ENCODE measurements around the gene FOXE1.

FOXE1 gene

DNA sequence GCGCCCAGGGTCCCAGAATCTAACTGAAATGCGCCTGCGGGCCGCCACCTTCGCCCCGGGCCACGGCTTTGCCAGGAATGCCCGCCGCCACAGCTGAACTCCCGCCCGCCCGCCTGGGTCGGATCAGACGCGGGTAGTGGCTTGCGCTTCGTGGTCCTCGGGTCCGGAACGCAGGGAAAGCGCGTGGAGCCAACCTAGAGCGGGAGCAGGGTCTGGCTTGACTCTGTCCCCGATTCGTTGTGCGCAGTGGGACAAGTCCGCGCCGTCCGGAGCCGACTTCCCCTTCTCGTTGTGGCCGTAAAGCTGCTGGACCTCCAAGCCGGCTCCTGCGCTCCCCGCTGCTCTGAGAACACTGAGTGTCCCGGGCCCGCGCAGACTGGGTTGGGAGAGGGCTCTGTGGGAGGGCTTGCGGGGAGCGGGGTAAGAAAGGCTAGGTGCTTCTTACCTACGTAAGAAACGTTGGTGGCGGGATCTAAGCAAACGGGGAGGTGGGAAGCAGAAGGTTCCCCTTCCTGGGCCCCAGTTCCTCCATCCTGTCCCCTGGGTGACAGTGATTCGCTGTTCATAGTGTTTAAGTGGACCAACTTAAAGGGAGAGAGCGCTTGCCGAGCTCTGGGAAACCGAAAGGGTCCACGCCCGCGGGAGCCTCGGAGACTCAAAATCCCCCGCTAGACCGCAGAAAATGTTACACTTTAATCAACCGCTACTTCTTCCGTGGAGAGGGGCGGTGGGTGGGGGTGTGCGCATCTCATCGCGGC lies 4.4 kb upstream of the FOXE1 start:
- no peak for DNase-seq (ENCODE audit: low spot score)

- no peak for DNase-seq (ENCODE audit: low spot score)
Measured at GRCh38 chr9:97849980-97850379, 3.0 kb upstream of the FOXE1 start.

- DNase-seq (ENCODE audit: low spot score), result no peak
Measured at GRCh38 chr9:97850746-97851445, 2.1 kb upstream of the FOXE1 start.

DNA sequence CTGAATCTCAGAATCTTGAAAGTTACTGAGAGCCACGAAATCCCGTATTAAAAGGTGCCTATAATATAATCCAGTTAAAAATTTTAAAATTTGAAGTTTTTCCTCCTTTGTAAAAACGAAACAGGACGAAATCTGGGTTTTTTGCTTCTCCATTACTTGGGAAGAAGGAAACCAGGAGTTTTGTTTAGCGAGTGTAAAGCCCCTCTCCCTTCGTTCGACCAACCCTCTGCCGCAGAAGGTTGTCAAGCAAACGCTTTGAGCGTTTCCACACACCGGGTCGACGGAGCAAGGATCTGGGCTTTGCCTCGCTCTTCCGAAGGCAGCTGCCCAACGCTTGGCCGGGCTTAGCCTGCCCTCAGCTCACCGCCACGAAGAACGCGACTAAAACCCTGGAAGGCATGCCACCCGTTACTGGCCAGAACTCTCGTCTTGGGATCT lies 1.6 kb upstream of the FOXE1 start:
- no peak for DNase-seq (ENCODE audit: low spot score)

- DNase-seq (ENCODE audit: low spot score), result no peak
Measured at GRCh38 chr9:97852001-97852398, 1.0 kb upstream of the FOXE1 start.

GRCh38 chr9:97852399-97853055 lies 499 bp upstream of the FOXE1 start:
- no peak for DNase-seq (ENCODE audit: low spot score)

DNA sequence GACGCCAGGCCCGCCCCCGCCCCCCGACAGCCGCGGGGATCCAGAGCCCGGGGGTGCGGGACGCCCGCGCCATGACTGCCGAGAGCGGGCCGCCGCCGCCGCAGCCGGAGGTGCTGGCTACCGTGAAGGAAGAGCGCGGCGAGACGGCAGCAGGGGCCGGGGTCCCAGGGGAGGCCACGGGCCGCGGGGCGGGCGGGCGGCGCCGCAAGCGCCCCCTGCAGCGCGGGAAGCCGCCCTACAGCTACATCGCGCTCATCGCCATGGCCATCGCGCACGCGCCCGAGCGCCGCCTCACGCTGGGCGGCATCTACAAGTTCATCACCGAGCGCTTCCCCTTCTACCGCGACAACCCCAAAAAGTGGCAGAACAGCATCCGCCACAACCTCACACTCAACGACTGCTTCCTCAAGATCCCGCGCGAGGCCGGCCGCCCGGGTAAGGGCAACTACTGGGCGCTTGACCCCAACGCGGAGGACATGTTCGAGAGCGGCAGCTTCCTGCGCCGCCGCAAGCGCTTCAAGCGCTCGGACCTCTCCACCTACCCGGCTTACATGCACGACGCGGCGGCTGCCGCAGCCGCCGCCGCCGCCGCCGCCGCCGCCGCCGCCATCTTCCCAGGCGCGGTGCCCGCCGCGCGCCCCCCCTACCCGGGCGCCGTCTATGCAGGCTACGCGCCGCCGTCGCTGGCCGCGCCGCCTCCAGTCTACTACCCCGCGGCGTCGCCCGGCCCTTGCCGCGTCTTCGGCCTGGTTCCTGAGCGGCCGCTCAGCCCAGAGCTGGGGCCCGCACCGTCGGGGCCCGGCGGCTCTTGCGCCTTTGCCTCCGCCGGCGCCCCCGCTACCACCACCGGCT lies 1.0 kb downstream of the FOXE1 start:
- DNase-seq (ENCODE audit: low spot score), result no peak

DNA sequence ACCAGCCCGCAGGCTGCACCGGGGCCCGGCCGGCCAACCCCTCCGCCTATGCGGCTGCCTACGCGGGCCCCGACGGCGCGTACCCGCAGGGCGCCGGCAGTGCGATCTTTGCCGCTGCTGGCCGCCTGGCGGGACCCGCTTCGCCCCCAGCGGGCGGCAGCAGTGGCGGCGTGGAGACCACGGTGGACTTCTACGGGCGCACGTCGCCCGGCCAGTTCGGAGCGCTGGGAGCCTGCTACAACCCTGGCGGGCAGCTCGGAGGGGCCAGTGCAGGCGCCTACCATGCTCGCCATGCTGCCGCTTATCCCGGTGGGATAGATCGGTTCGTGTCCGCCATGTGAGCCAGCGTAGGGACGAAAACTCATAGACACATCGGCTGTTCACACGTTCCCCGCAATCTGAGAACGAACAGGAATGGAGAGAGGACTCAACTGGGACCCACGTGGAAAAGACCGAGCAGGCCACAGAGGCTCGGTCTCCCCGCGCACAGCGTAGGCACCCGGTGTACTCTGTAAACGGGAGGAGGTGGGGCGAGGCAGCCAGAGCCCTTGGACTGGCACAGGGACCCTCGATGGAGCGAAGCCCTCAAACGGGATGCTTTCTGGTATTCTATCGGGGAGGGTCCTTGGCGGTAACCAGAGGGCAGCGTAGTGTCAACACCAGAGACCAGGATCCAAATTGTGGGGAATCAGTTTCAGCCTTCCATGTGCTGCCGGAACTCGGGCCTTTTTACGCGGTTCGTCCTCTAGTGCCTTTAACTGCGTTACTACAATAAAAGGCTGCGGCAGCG lies 1.9 kb downstream of the FOXE1 start:
- no peak for DNase-seq (ENCODE audit: low spot score)

GRCh38 chr9:97855486-97855875 lies 2.5 kb downstream of the FOXE1 start:
- DNase-seq (ENCODE audit: low spot score), result no peak

DNA sequence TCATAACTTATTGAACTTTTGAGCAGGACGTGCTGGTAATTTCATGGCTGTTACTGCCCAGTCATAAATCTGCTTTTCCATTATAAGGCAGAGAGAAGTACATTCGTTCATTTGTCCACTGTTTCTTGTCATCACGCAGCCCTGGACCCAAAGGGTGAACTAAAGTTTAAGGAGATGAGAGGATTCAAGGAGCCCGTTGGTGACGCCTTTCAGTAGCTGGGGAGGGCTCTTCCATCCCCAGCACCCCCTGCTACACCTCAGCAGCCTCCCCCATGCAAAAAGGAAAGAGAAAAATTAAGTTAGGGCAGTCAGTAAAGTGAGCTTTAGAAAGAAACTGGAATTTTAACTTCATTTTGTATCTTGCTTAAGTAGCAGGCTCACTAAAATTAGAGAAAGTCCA lies 2.9 kb downstream of the FOXE1 start:
- DNase-seq (ENCODE audit: low spot score), result no peak

DNA sequence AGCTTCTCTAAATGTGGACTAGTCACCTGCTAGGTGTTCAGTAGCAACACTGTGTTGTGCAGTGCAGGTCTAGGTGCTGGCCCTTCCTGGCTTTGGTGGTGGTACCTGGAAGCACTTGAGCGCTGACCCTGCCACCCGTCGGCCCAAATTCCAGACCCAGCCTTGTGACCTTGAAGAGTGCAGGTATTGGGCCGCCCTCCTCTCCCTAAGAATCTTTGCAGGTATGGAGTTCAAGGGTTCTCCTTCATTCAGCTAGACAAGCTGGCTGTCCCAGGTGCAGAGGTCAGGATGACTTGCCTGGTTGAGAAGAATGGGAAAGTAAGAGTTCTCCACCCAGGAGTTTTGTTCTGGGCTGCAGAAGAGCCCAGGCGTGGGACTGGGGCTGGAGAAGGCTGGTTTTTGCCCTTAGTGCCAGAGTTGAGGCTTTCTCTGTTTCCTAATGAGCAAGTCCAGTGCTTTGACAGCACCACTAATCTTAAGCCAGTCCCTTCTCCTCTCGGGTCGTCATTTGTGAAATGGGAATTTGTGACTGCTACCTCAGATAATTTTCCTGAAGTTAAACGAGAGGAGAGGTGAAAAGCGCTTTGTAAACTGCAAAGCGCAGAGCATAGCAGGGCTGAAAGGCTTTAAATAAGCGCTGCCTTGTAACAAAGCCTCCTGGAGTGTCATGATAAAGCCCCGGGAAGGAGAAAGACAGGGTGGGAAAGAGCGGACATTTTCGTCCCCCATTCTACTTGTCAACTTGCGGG lies 4.0 kb downstream of the FOXE1 start:
- no peak for DNase-seq (ENCODE audit: low spot score)

DNA sequence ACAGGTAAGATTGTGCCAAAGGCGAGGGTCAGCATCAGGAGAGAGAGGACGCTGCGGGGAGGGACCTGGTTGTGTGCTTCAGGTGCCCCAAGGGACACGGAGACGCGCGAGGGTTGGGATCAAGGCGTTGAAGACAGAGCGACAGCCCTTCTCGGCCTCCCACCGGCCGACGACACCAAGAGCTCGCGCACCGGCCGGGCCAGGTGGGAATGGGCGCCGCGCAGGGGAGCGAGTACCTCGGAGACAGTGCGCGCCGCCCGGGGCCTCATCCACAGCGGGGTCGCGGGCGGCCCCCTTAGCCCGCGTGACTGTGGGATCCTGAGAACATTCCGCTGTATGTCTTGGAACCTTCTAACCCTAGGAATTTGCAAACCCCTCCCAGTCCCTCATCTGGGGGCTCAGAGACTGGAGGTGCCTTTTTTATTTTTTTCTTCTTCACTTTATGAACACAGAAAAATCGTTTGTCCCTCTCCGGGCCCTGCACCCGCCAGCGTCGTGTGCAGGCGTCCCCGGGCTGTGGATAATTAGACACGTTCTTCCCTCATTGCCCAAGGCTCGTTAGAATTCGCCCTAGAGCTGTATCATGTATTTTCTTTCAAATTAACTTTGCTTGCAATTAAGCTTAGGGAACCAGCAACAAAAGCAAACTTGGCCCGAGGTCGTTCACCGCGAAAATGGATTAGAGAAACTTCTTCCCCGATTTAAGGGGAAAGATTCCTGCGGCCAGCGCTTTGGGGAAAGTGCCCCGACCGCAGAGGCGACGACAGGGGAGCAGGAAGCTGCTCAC lies 4.8 kb downstream of the FOXE1 start:
- DNase-seq (ENCODE audit: low spot score), result no peak

GRCh38 chr9:97858393-97858713 lies 5.3 kb downstream of the FOXE1 start:
- DNase-seq (ENCODE audit: low spot score), result no peak

DNA sequence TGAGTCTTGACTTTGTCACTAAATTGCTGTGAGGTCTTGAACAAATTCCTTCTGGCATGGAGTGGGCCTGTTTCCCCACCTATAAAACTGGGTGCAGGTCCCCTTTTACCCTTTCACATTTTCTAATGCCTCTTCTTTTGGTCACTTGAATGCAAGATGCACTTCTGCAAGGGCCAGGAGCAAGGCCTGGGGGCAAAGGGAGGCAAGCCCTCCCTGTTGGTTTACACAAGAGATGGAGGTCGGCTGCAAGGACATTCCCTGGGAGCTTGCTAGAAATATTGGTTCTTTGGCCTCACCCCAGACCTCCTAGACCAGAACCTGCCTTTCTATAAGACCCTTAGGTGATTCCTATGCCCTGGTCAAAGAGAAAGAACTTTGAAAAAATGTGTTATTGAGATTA lies 5.8 kb downstream of the FOXE1 start:
- DNase-seq (ENCODE audit: low spot score), result no peak

- DNase-seq (ENCODE audit: low spot score), result no peak
Measured at GRCh38 chr9:97859346-97859745, 6.3 kb downstream of the FOXE1 start.

GRCh38 chr9:97860451-97861147 lies 7.6 kb downstream of the FOXE1 start:
- no peak for DNase-seq (ENCODE audit: low spot score)

GRCh38 chr9:97861148-97861475 lies 8.1 kb downstream of the FOXE1 start:
- no peak for DNase-seq (ENCODE audit: low spot score)

- no peak for DNase-seq (ENCODE audit: low spot score)
Measured at GRCh38 chr9:97863314-97863713, 10.3 kb downstream of the FOXE1 start.

DNA sequence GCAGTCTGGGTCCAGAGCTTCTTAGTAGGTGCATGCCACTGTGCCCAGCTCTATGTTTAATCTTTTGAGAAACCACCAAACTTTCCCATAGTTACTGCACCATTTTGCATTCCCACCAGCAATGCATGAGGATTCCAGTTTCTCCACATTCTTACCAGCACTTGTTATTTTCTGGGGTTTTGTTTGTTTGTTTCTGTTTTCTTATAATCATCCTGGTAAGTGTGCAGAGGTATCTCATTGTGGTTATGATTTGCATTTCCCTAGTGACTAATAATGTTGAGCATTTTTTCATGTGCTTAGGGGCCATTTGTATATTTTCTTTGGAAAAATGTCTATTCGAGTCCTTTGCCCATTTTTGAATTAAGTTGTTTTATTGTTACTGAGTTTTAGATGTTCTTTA lies 11.4 kb downstream of the FOXE1 start:
- no peak for DNase-seq (ENCODE audit: low spot score)

DNA sequence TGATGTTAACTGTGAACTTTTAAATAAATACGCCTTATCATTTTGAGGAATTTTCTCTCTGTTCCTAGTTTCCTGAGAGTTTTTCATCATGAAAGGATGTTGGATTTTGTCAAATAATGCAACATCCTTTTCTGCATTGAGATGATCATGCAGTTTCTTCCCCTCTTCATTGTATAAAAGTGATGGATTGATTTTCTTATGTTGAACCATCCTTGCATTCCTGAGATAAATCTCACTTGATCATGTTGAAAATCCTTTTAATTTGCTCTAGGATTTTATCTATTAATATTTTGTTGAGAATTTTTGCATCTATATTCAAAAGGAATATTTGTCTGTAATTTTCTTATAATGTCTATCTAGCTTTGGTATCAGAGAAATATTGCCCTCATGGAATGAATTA lies 13.3 kb downstream of the FOXE1 start:
- no peak for DNase-seq (ENCODE audit: low spot score)

All from AG08395 (cell line).